Progenitor cell of endocrine pancreas (in vitro differentiated cells): ENCODE measurements around the gene EHBP1. TPM values are rescaled to one million over a fixed set of nuclear protein-coding genes. Genes with fewer than 3 reads are reported as not detected.

Source experiments
- DNase-seq: peaks from one replicate; pipeline ENCODE4 v3.0.0; 2021; ENCODE audit warnings: low spot score; ENCODE audit not compliant: unreplicated experiment
- H3K27ac Mint-ChIP-seq: 2 replicates; pipeline ENCODE4 v1.8.0; 2021; ENCODE audit warnings: mild to moderate bottlenecking, moderate library complexity, mixed read lengths
- H3K27me3 Mint-ChIP-seq: 2 replicates; pipeline ENCODE4 v1.8.0; 2021; ENCODE audit warnings: mixed read lengths
- H3K36me3 Mint-ChIP-seq: 2 replicates; pipeline ENCODE4 v1.8.0; 2022; ENCODE audit warnings: mixed read lengths; ENCODE audit not compliant: insufficient read depth
- H3K4me1 Mint-ChIP-seq: 2 replicates; pipeline ENCODE4 v1.8.0; 2021; ENCODE audit warnings: low read depth, mixed read lengths
- H3K4me3 Mint-ChIP-seq: 2 replicates; pipeline ENCODE4 v1.8.0; 2021; ENCODE audit warnings: low read depth, mild to moderate bottlenecking, moderate library complexity, mixed read lengths
- H3K9me3 Mint-ChIP-seq: 2 replicates; pipeline ENCODE4 v1.8.0; 2021; ENCODE audit warnings: low read depth, mixed read lengths
- CTCF ChIP-seq: fragments of 200-600 bp; sonication (generic); IDR thresholded peaks from one replicate; pipeline ENCODE4 v1.5.0; 2021; ENCODE audit warnings: antibody characterized with exemption, mild to moderate bottlenecking; ENCODE audit not compliant: unreplicated experiment
- total RNA-seq: library from RNA; stranded (reverse); gene quantifications from 2 replicates; pipeline ENCODE4 v1.2.1, GENCODE V29; 2021

The EHBP1 gene
- total RNA-seq, 1 donor from 2014 or later, result 45.6 TPM

DNA sequence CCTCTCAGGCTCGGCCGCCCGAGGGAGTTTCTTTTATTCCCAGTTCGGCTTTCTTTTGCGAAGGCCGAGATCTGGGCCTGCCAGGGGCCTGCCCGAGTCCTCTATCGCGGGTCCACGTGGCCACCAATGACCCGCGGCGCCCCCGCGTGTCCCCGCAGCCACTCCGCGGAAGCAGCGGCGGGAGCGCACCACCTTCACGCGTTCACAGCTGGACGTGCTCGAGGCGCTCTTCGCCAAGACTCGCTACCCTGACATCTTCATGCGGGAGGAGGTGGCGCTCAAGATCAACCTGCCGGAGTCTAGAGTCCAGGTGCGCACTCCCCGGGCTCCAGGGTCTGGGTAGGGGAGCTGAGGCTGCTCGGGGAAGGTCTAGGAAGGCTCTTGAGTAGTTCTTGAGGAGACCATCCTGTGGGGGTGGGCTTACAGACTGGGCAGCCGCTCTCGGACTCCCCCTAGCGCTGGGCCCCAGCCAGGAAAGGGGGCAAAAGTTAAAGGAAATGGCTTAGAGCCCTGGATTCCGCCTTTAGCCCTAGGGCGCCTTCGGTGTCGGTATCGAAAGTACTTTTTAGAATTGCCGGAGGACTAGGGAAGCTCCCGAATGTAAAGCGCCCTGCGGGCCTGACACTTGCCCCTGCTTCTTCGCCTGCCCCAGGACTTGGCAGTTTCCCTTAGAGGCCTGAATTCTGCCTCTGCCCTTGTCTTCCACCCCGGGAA is 348.5 kb downstream of the EHBP1 start:
- peak; percentile 57 for TF ChIP-seq CTCF

GRCh38 chr2:63054841-63055225 is 349.3 kb downstream of the EHBP1 start:
- H3K9me3 Mint-ChIP-seq, result no peaks in the 10 kb centered on the region
- H3K27me3 Mint-ChIP-seq, result peaks cover 81% of the 10 kb centered on the region
- H3K4me1 Mint-ChIP-seq, result peaks cover 7% of the 10 kb centered on the region
- DNase-seq, result no peak
- TF ChIP-seq CTCF, result no peak
- H3K36me3 Mint-ChIP-seq, result peaks cover 8% of the 10 kb centered on the region
- H3K4me3 Mint-ChIP-seq, result no peak overlapping the region
- peak overlapping the region; percentile 18 for H3K27ac Mint-ChIP-seq

More for the DNA sequence above, 348.5 kb downstream of the EHBP1 start:
- peak; percentile 15 for DNase-seq
- peaks cover 88% of the 10 kb centered on the region for H3K27me3 Mint-ChIP-seq
- H3K9me3 Mint-ChIP-seq, result no peaks in the 10 kb centered on the region
- H3K27ac Mint-ChIP-seq, result no peak overlapping the region
- H3K4me3 Mint-ChIP-seq, result no peak overlapping the region
- peaks cover 8% of the 10 kb centered on the region for H3K36me3 Mint-ChIP-seq
- peaks cover 11% of the 10 kb centered on the region for H3K4me1 Mint-ChIP-seq

DNA sequence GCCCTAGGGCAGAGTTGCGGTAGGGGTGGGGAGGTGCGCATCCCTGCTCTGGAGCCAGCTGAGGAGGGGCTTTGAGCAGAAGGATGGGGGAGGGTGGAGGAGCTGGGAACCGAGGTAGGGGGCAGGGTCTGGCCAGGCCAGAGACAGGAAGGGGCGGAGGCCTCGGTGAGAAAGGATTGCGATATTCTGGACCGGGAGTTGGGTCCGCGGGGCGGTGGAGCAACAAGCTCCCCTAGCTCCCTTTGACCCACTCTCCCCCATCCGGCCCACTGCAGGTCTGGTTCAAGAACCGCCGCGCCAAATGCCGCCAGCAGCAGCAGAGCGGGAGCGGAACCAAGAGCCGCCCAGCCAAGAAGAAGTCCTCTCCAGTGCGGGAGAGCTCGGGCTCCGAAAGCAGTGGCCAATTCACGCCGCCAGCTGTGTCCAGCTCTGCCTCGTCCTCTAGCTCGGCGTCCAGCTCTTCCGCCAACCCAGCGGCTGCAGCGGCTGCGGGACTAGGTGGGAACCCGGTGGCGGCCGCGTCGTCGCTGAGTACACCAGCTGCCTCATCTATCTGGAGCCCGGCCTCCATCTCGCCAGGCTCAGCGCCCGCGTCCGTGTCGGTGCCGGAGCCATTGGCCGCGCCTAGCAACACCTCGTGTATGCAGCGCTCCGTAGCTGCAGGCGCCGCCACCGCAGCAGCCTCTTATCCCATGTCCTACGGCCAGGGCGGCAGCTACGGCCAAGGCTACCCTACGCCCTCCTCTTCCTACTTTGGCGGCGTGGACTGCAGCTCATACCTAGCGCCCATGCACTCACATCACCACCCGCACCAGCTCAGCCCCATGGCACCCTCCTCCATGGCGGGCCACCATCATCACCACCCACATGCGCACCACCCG is 350.0 kb downstream of the EHBP1 start:
- H3K4me3 Mint-ChIP-seq, result no peak overlapping the region
- DNase-seq, result no peak
- H3K27me3 Mint-ChIP-seq, result peaks cover 85% of the 10 kb centered on the region
- no peaks in the 10 kb centered on the region for H3K9me3 Mint-ChIP-seq
- peak overlapping the region; percentile 37 for H3K27ac Mint-ChIP-seq
- no peak for TF ChIP-seq CTCF
- peaks cover 8% of the 10 kb centered on the region for H3K36me3 Mint-ChIP-seq
- H3K4me1 Mint-ChIP-seq, result peaks cover 8% of the 10 kb centered on the region

- no peak for TF ChIP-seq CTCF
- Mint-ChIP-seq H3K36me3 (peaks cover 8% of the 10 kb centered on the region), H3K4me1 (peaks cover 6% of the 10 kb centered on the region), H3K27me3 (peaks cover 89% of the 10 kb centered on the region), H3K4me3 (no peak overlapping the region), H3K9me3 (no peaks in the 10 kb centered on the region), H3K27ac (peak overlapping the region; percentile 37)
- DNase-seq, result no peak
These were observed 350.9 kb downstream of the EHBP1 start for GRCh38 chr2:63056107-63057050.
